Activated T-cell treated with anti-CD3 and anti-CD28 coated beads for 48 hours (primary cell): ENCODE data around the gene DYNLRB1.
"Not testable (repeated sequence)": the region's sequence is repeated elsewhere in the genome, so short reads cannot be mapped to it uniquely, and the experiment has no call there.

Experiments used
- DNase-seq: peaks from one replicate; pipeline ENCODE4 v3.0.0-alpha.2; 2020; ENCODE audit warnings: low read depth

The DYNLRB1 gene

DNA sequence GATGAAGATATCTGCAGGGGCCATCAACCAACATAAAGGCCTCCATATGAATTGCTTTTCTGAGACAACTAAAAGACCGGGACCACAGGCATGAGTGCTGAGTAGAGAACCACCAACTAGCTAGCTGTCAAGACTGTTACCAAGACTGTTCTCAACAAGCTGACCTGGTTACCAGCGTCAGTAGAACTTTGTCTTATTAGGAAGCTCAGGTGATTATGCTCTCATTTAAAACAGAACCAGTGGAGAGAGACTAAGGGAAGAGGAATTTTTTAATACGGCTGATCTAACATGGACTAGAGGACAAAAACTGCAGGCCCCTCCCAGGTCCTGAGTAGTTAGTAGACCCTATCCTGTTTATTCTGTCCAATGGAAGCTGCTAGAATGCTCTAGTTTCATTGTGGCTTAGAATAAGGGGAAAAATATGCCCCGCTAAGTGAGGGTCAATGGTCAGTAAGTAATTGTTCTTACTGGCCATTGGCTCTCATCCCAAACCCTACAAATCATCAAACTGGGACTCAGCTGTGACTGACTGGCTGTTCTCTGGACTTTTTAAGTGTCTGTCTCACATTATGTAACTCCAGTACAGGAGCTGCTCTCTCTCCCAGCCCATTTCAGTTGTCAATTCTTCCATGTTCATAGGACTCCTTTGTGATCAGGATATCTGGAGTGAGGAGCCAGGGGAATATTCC is 3.8 kb upstream of the DYNLRB1 start:
- DNase-seq: no peak

DNA sequence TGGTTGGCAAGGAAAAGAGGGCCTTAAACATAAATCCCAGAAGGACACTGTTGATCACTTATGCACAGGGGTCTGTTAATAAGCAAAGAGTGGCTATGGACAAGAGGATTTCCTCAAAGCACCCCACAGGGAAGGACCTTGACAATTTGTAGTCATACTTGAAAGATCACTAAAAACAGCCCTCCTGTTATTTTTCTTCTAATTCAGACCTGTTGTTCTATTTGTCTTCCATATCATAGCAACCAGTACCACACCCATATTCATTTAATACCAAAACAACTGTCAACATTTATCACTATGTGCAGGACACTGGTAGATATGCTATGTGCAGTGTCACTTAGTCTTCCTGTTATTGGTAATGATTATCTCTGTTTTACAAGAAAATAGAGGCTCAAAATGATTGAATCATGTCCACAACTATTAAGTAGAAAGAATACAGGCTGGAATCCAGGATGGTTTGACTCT is 3.2 kb upstream of the DYNLRB1 start:
- no peak for DNase-seq

DNA sequence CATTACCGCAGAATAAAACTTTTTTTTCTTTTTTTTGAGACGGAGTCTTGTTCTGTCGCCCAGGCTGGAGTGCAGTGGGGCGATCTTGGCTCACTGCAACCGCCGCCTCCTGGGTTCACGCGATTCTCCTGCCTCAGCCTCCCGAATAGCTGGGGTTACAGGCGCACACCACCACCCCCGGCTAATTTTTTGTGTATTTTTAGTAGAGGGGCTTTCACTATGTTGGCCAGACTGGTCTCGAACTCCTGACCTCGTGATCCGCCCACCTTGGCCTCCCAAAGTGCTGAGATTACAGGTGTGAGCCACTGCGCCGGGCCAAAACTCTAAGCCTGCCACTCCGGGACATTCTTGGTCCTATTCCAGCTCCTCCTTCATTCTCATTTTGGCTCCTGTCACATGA is 2.2 kb upstream of the DYNLRB1 start:
- not testable (repeated sequence) for DNase-seq

- DNase-seq: no peak
Observed at GRCh38 chr20:34514897-34515483, 1.2 kb upstream of the DYNLRB1 start.

GRCh38 chr20:34515484-34516246 is 557 bp upstream of the DYNLRB1 start:
- DNase-seq: peak; percentile 60

- DNase-seq: no peak
Observed at GRCh38 chr20:34517114-34517505, 888 bp downstream of the DYNLRB1 start.

GRCh38 chr20:34518863-34519262 is 2.6 kb downstream of the DYNLRB1 start:
- not testable (repeated sequence) for DNase-seq

DNA sequence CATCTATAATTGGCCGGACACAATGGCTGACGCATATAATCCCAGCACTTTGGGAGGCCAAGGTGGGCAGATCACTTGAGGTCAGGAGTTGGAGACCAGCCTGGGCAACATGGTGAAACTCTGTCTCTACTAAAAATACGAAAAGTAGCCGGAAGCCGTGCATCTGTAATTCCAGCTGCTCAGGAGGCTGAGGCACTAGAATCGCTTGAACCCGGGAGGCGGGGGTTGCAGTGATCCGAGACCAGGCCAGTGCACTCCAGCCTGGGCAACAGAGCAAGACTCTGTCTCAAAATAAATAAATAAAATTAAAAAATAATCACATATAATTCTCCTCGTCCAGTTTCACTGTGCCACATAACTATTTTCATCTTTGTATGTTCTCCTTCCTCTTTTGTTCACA is 3.6 kb downstream of the DYNLRB1 start:
- DNase-seq: not testable (repeated sequence)

- DNase-seq: peak; percentile 49
Observed at GRCh38 chr20:34522969-34523871, 7.0 kb downstream of the DYNLRB1 start.

GRCh38 chr20:34524426-34524825 is 8.2 kb downstream of the DYNLRB1 start:
- no peak for DNase-seq

GRCh38 chr20:34525342-34525708 is 9.1 kb downstream of the DYNLRB1 start:
- no peak for DNase-seq

DNA sequence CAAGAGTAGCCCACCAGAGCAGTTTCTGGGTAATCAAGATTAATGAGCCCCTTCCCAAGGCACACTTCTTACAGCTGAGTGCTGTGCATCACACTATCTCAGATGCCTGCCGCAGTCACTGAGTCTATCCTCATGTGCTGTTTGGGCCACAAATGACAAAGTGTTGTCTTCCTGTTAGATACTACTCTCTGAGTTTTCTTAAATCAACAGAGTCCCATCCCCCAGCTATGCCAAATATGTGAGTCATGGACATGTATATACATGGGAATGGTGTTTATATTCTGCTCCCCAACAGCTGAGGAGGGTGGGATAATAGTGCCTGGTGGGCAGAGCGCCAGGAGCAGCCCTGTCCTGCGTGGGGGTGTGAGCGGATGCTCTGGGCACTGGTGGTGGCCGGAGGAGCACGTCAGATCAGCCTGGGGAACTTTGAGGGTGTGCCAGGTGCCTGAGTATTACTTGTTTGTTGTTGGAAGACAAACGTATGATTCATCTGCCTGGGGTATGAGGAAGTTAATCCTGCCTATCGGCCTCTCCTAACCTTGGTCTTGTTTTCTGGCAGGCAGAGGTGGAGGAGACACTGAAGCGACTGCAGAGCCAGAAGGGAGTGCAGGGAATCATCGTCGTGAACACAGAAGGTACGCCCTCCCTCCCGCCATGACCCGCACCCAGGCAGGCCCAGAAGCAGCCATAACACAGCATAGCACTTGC is 9.6 kb downstream of the DYNLRB1 start:
- no peak for DNase-seq

- no peak for DNase-seq
Observed at GRCh38 chr20:34526466-34526865, 10.2 kb downstream of the DYNLRB1 start.

GRCh38 chr20:34527016-34527415 is 10.8 kb downstream of the DYNLRB1 start:
- no peak for DNase-seq

DNA sequence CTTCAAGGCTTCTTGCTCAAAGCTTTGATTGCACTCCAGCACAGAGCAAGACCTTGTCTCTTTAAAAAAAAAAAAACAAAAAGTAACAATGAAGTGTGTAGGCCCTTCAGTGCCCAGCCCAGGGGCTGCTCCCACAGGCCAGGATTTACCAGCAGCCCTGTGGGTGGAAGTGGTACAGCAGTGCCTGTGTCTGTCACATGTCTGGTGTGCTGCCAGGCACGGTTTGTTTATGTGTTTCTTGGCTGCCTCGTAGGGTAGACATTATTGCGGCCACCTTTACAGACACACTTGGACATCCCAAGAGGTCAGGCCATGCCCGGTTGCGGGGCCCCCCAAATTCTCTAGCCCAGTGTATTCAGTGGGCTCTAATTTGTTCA is 12.7 kb downstream of the DYNLRB1 start:
- no peak for DNase-seq

- DNase-seq: no peak
Observed at GRCh38 chr20:34529742-34530141, 13.5 kb downstream of the DYNLRB1 start.

DNA sequence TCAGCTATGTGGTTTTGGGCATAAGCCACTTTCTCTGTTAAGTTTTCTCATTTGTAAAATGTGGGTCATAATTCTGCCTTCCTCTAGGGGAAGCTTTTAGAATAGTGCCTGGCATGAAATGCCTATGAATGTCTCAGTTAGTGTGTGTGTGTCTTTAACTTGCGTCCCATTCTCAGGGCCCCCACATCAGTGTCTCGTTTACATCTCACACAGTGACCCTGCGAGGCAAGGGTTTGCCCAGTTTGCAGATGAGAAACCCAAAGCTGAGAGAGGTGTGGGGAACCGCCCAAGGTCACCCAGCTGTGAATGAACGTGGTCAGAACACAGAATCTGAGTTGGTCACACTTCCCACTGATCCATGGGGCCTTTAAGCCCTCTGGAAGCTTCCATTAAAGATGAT is 14.1 kb downstream of the DYNLRB1 start:
- no peak for DNase-seq

DNA sequence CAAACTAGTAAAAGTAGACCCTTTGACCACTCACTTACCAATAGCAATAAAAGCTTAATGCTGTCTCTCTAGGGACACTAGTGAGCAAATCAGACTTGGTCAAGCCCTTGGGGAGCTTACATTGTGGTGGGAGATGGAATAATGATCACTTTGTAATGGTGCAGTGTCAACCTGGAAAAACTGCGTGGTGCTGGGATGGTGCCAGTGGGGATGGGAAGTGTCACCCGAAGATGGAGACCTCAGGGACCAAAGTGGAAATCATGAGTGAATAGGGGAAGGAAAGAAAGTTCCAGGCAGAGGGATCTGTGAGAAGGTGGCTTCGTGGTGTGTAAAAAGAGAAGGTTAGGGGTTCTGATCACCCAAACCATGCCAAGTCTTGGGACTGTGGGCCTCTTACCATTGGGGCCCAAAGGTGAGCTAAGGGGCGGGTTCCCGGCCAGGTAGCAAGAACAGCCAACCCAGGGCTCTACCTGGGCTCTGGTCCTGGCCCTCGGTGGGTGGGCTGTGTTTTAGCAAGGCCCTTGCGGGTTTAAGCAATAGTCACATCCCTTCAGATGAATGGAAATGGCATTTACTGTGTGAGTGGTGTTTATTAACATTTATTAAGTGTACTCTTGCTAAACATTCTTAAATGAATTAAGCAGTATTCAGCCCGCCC is 15.5 kb downstream of the DYNLRB1 start:
- DNase-seq: no peak

DNA sequence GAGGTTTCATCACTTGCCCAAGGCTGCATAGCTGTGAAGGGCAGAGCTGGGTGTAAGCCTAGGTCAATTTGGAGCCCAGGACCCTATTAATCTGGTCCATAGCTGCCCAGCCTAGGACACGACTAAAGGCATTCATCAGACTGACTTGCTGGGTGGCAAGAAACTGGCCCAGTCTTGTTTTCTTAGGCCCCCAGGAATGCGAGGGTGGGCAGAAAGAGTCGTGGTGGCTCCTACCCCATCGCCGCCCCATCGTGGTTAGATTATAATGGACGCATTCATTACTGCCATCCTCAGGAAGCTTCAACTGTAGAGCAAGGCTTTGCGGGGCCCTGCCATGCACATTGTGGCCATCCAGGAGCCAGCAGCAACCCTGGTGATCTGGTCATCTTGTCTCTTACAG is 16.1 kb downstream of the DYNLRB1 start:
- no peak for DNase-seq

GRCh38 chr20:34532756-34533155 is 16.5 kb downstream of the DYNLRB1 start:
- DNase-seq: no peak
